Peyer's patch (tissue), 4 donors: ENCODE data around the gene ACAD8.

Source experiments
- CTCF ChIP-seq, 6 experiments: fragments of 450-650 bp in 4 of 6; fragments of 200-600 bp in 2 of 6; sonication (generic) in 1 of 6; IDR thresholded peaks; one replicate each; pipeline ENCODE4 v1.5.1; 2017 to 2019; ENCODE audit warnings: antibody characterized with exemption in 6 of 6, mild to moderate bottlenecking in 3 of 6, moderate library complexity in 1 of 6
- POLR2A ChIP-seq, 2 donors: fragments of 450-650 bp; IDR thresholded peaks; one replicate each; pipeline ENCODE4 v1.5.1; 2017; ENCODE audit warnings: antibody characterized with exemption in 2 of 2, mild to moderate bottlenecking in 2 of 2, moderate library complexity in 2 of 2

- no peak for TF ChIP-seq POLR2A (IDR thresholded peaks at IDR 0.05)
- no peak for TF ChIP-seq CTCF (IDR thresholded peaks at IDR 0.05)
These were observed 7.1 kb downstream of the ACAD8 start for GRCh38 chr11:134260503-134260902.
